Pancreas (tissue), 10 donors: Measurements from ENCODE around the gene SIRT6. TPM values are rescaled to one million over a fixed set of nuclear protein-coding genes. Genes with fewer than 3 reads are reported as not detected.
"Not testable (repeated sequence)": the region's sequence is repeated elsewhere in the genome, so short reads cannot be mapped to it uniquely, and the experiment has no call there.

Experiments
- ATAC-seq, 4 donors: fragments of 200-7000 bp; cut with Tn5 transposase; one replicate each; pipeline versions ENCODE4 v1.8.0 to v1.9.1; 2020; ENCODE audit warnings: mild to moderate bottlenecking in 4 of 4, moderate library complexity in 4 of 4
- DNase-seq, 6 donors: peaks; one replicate each; pipeline ENCODE4 v3.0.0-alpha.2; 2020
- FAIRE-seq: peaks from 2 replicates; lab custom pipeline; 2012; peaks lifted over from hg19 to GRCh38; lab: Jason Lieb, UNC
- H3K27ac ChIP-seq, 4 donors: fragments of 200-600 bp; sonication (generic); 1 replicate in 3 of 4; 2 replicates in 1 of 4; pipeline versions ENCODE4 v1.5.0 to v1.8.0; 2020
- H3K27me3 ChIP-seq, 4 donors: fragments of 200-600 bp; one replicate each; pipeline ENCODE4 v1.8.0; 2021
- H3K36me3 ChIP-seq, 3 donors: fragments of 200-600 bp; sonication (generic) in 1 of 3; one replicate each; pipeline versions ENCODE4 v1.5.0 to v1.8.0; 2020 to 2021
- H3K4me1 ChIP-seq, 3 donors: fragments of 200-600 bp; one replicate each; pipeline ENCODE4 v1.8.0; 2021
- H3K4me3 ChIP-seq, 4 donors: fragments of 200-600 bp; sonication (generic) in 2 of 4; one replicate each; pipeline versions ENCODE4 v1.5.0 to v1.8.0; 2020 to 2021
- H3K9me3 ChIP-seq, 4 donors: fragments of 200-600 bp; one replicate each; pipeline ENCODE4 v1.8.0; 2021
- WGBS, 2 donors: extraction: QIAGEN DNeasy Blood & Tissue Kit; methylation state at CpG; one replicate each; pipeline ENCODE4 v1.1.7; 2013; 5-methylcytosine and 5-hydroxymethylcytosine counted together
- intact Hi-C, 3 donors: fragments of 100-400 bp; cut with DNase I; formaldehyde crosslinking; loops; one replicate each; pipeline versions ENCODE4 v1.11.1 to v1.14.2; 2022
- polyA plus RNA-seq, 2 donors: library from polyadenylated mRNA; stranded (reverse); fragments of 200-250 nt; gene quantifications; one replicate each; pipeline ENCODE4 v1.2.3, GENCODE V29; 2013
- total RNA-seq, 6 donors: library from RNA; stranded (reverse); fragmentation: NEBNext Ultra II Directional in 4 of 6; extraction: Animal tissue kit (Norgen Biotek cat#: 25700) in 4 of 6; gene quantifications; one replicate each; pipeline versions ENCODE4 v1.2.1 to v1.2.4, GENCODE V29; 2021 to 2023
- TF ChIP-seq, protein P1 (sequence below), 4 donors: fragments of 200-600 bp; sonication (generic) in 3 of 4; IDR thresholded peaks; one replicate each; pipeline versions ENCODE4 v1.5.0 to v1.8.0; 2021; ENCODE audit warnings: antibody characterized with exemption in 4 of 4
- donor health status: healthy with polysubstance abuse.
- donor health status: DM: no; HTN: no; CAD: no; lungs with moderate emphysema.
- donor health status: DM: no; HTN: no; CAD: no.
- donor health status: control.
- donor health status: control.
- donor health status: Bipolar disorder and iron deficiency.
- donor health status: DM: yes; HTN: yes; CAD: no.
- donor health status: DM: no; HTN: no; CAD: no.
- donor health status: DM: no; HTN: no; CAD: no.
- donor health status: DM: yes; HTN: yes; CAD: no.

SIRT6 gene
- total and polyA plus RNA-seq, 8 donors: 10.9 to 47.4 (median 14.9) TPM

DNA sequence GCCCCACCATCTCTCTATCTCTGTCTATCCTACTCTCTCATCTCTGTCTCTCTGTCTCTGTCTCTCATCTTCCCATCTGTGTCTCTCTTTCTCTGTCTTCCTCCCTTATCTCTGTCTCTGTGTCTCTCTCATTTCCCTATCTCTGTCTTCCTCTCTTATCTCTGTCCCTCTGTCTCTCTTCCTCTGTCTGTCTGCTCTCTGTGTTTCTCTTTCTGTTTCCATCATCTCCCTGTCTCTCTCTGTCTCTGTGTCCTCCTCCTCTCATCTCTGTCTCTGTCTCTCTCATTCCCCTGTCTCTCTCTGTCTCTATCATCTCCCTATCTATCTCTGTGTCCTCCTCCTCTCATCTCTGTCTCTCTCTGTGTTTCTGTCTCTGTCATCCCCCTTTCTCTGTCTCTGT lies 45.4 kb upstream of the SIRT6 start:
- DNase-seq: no peak
- Histone ChIP-seq H3K4me3 (no peak overlapping the region), H3K36me3 (no peaks in the 10 kb centered on the region), H3K4me1 (no peaks in the 10 kb centered on the region), H3K27ac (no peak overlapping the region), H3K27me3 (no peaks in the 10 kb centered on the region), H3K9me3 (no peaks in the 10 kb centered on the region)
- intact Hi-C loops: no loop called here
- ATAC-seq: no peak
- TF ChIP-seq, protein P1, sequence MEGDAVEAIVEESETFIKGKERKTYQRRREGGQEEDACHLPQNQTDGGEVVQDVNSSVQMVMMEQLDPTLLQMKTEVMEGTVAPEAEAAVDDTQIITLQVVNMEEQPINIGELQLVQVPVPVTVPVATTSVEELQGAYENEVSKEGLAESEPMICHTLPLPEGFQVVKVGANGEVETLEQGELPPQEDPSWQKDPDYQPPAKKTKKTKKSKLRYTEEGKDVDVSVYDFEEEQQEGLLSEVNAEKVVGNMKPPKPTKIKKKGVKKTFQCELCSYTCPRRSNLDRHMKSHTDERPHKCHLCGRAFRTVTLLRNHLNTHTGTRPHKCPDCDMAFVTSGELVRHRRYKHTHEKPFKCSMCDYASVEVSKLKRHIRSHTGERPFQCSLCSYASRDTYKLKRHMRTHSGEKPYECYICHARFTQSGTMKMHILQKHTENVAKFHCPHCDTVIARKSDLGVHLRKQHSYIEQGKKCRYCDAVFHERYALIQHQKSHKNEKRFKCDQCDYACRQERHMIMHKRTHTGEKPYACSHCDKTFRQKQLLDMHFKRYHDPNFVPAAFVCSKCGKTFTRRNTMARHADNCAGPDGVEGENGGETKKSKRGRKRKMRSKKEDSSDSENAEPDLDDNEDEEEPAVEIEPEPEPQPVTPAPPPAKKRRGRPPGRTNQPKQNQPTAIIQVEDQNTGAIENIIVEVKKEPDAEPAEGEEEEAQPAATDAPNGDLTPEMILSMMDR (IDR thresholded peaks at IDR 0.05): no peak
- no peak for FAIRE-seq

DNA sequence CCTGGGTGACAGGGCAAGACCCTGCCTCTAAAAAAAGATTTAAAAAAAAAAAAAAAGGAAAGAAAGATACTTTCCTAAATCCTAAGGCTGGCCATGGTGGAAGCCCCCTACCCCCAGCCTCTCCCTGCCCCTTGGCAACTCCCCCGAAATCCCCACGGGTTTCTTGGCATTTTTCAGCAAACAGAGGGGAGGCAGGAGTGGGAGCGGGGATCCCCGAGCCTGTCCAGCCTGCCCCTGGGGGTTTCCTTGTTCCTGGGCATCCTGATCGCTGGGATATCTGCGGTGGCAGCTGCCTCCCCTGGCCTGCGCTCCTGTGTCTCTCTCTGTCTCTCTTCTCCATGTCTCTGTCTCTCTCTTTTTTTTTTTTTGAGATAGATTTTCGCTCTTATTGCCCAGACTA lies 43.5 kb upstream of the SIRT6 start:
- no peaks in the 10 kb centered on the region for H3K4me1 ChIP-seq
- H3K9me3 ChIP-seq: no peaks in the 10 kb centered on the region
- no peaks in the 10 kb centered on the region for H3K27me3 ChIP-seq
- intact Hi-C loops: no loop called here
- FAIRE-seq: no peak
- ATAC-seq: no peak
- TF ChIP-seq, protein P1 (IDR thresholded peaks at IDR 0.05): no peak
- H3K4me3 ChIP-seq: no peak overlapping the region
- no peak overlapping the region for H3K27ac ChIP-seq
- 75 to 77% methylated on average over 8 of the region's 8 CpGs for WGBS, 2 donors
- no peak for DNase-seq
- H3K36me3 ChIP-seq: no peaks in the 10 kb centered on the region

DNA sequence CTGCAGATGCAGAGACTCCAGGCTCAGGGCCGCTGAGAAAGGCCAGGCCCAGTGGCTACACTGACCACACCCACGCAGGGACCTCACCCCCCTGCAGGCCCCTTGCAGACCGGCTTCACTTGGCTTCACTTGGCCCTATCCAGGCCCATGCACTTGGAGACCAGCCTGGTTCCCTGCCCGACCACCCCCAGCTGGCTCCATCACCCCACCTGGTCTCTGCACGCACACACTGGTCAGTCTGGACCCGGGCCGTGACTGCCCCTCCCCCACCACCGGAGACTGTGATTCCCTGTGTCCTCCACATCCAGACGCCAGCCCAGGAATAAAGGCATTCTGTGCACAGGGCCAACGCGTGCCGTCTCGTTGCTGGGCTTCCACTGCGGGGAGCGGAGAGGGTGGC lies 42.1 kb upstream of the SIRT6 start:
- intact Hi-C loops: loop anchor here in 1 of 3 donors (5.0 kb wide), 1 partner anchor 422 kb away; no protein-coding TSS in a partner anchor
- TF ChIP-seq, protein P1 (IDR thresholded peaks at IDR 0.05): no peak
- no peak for ATAC-seq
- DNase-seq: no peak
- no peak for FAIRE-seq
- Histone ChIP-seq H3K27me3 (no peaks in the 10 kb centered on the region), H3K4me3 (no peak overlapping the region), H3K36me3 (no peaks in the 10 kb centered on the region), H3K9me3 (no peaks in the 10 kb centered on the region), H3K27ac (no peak overlapping the region), H3K4me1 (peaks cover 0 to 4% (median 0%) of the 10 kb centered on the region in 3 donors)
- 70 to 76% methylated on average over 15 of the region's 15 CpGs for whole genome bisulfite sequencing, 2 donors

DNA sequence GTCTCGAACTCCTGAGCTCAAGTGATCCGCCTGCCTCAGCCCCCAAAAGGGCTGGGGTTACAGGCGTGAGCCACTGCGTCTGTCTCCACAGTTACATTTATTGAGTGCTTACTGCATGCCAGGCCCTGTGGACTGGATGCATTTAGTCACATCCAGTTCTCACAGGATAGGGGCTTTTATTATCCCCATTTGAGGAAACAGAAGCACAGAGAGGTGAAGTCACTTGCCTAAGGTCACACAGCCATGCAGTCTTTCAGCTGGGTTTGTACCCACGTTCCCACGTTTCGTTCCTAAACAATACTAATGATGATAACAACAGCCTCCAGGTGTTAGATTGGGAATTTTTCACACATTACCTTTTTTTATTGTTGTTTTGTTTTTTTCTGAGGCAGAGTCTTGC lies 37.8 kb upstream of the SIRT6 start:
- Histone ChIP-seq H3K9me3 (no peaks in the 10 kb centered on the region), H3K36me3 (no peaks in the 10 kb centered on the region), H3K4me1 (peaks cover 0 to 4% (median 0%) of the 10 kb centered on the region in 3 donors), H3K27ac (no peak overlapping the region), H3K4me3 (no peak overlapping the region), H3K27me3 (no peaks in the 10 kb centered on the region)
- TF ChIP-seq, protein P1 (IDR thresholded peaks at IDR 0.05): no peak
- peak in 2 of 4 donors; percentile 33 to 65 for ATAC-seq
- WGBS, 2 donors: 68 to 78% methylated on average over 7 of the region's 7 CpGs
- no peak for DNase-seq
- FAIRE-seq: no peak
- intact Hi-C loops: loop anchor here in 1 of 3 donors (5.0 kb wide), 1 partner anchor 418 kb away; no protein-coding TSS in a partner anchor

DNA sequence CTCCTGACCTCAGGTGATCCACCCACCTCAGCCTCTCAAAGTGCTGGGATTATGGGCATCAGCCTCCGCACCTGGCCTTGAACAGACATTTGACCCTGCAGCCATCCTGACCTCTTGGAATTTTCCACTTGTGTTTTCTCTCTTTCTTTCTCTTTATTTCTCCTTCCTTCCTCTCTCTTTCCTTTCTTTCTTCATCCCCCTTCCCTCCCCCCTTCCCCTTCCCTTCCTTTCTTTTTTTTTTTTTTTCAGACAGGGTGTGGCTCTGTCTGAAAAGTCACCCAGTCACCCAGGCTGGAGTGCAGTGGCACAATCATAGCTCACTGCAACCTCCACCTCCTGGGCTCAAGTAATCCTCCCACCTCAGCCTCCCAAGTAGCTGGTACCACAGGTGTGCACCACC lies 36.2 kb upstream of the SIRT6 start:
- 84 to 100% methylated on average over 1 of the region's 1 CpG for WGBS, 2 donors
- H3K27me3 ChIP-seq, H3K4me3 ChIP-seq, H3K27ac ChIP-seq, H3K9me3 ChIP-seq, FAIRE-seq, H3K36me3 ChIP-seq, H3K4me1 ChIP-seq, intact Hi-C loops, DNase-seq, ATAC-seq: not testable (repeated sequence)
